Keratinocyte (primary cell): ENCODE data around the gene AFG1L.

Experiments
- EZH2 ChIP-seq: IDR thresholded peaks from one replicate; pipeline ENCODE4 v1.6.1; 2012; ENCODE audit warnings: inconsistent platforms, mild to moderate bottlenecking, low read length, moderate library complexity
- TF ChIP-seq, protein P1 (sequence below), 3 experiments: IDR thresholded peaks in 1 of 3; conservative IDR thresholded peaks in 1 of 3; optimal IDR thresholded peaks in 1 of 3; 2 replicates in 2 of 3; 3 replicates in 1 of 3; pipeline versions ENCODE3 to v1.5.1; 2011; ENCODE audit warnings: low read length in 3 of 3, mild to moderate bottlenecking in 3 of 3, moderate library complexity in 2 of 3, control low read depth in 1 of 3, inconsistent platforms in 1 of 3; ENCODE audit not compliant: insufficient read depth in 2 of 3; ENCODE audit errors: extremely low read depth in 1 of 3

DNA sequence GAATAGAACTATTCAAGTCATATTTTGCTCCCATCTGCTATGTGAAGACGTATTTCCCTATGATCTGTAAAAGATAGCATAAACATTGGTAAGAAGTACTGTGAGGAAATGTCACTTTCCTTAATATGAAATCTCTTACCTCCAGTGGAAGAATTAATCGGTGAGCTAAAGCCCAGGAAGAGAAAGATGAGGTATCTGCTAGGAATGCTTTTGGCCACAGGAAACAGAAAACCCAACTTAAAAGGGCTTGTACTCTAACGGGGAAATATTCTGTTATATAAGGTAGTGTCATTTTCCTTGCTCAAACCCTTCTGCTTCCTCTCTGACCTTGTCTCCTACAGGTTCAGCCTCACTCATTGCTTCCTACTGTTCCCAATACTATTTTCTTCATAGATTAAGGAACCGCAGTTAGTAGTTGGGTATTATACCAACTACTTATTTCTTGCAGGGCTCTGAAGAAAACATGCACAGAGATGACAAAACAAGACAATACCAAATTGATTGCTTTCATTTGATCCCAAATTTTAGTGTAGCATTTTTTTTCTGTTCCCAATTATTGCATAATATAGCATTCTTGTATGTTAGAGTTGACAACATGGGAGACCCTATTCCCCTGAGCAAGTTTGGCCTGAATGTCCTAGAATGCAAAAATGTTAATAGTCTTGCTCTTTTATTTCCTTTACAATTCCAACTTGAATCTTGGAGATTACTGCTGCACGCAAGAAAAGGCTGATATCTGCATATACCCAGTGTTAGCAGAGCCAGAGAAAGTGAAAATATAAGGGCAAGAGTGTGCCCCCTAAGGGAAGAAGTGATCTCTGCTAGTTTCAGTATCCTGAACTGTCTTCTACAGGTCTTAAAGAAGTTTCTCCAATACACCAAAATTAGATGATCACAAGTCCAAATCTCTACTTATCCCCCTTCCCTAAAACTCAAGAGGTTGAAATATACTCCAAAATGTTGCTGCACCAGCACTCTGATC is 65.3 kb downstream of the AFG1L start:
- TF ChIP-seq, protein P1, sequence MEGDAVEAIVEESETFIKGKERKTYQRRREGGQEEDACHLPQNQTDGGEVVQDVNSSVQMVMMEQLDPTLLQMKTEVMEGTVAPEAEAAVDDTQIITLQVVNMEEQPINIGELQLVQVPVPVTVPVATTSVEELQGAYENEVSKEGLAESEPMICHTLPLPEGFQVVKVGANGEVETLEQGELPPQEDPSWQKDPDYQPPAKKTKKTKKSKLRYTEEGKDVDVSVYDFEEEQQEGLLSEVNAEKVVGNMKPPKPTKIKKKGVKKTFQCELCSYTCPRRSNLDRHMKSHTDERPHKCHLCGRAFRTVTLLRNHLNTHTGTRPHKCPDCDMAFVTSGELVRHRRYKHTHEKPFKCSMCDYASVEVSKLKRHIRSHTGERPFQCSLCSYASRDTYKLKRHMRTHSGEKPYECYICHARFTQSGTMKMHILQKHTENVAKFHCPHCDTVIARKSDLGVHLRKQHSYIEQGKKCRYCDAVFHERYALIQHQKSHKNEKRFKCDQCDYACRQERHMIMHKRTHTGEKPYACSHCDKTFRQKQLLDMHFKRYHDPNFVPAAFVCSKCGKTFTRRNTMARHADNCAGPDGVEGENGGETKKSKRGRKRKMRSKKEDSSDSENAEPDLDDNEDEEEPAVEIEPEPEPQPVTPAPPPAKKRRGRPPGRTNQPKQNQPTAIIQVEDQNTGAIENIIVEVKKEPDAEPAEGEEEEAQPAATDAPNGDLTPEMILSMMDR (optimal IDR thresholded peaks at IDR 0.05 in 1 of 3, IDR thresholded peaks at IDR 0.05 in 1 of 3, conservative IDR thresholded peaks at IDR 0.05 in 1 of 3; ENCODE audit: extremely low read depth in 1 of 3, insufficient read depth in 2 of 3, low read length in 3 of 3), result no peak
- no peak for TF ChIP-seq EZH2
